Panc1 (cell line): ENCODE measurements around the gene FARSB. TPM values are rescaled to one million over a fixed set of nuclear protein-coding genes. Genes with fewer than 3 reads are reported as not detected.

Experiments
- ATAC-seq: fragments of 200-7000 bp; cut with Tn5 transposase; 2 replicates; pipeline ENCODE4 v1.9.1; 2020; ENCODE audit warnings: mild to moderate bottlenecking, moderate library complexity
- BruUV-seq: library from RNA; stranded (reverse); fragments of 400-500 nt; replicated peaks from 2 replicates; lab custom pipeline; 2021; lab: Mats Ljungman, UMichigan
- CTCF ChIA-PET: fragments of 300-600 bp; sonication (Branson Sonifier 250); formaldehyde crosslinking; loops from one replicate; lab custom pipeline; 2022; ENCODE audit warnings: antibody characterized with exemption; lab: Charles Lee
- POLR2A ChIA-PET: fragments of 300-600 bp; sonication (Branson Sonifier 250); formaldehyde crosslinking; loops from one replicate; lab custom pipeline; 2022; ENCODE audit warnings: antibody characterized with exemption; lab: Charles Lee
- DNase-seq: peaks from one replicate; pipeline ENCODE4 v3.0.0-alpha.2; 2010; ENCODE audit warnings: low read depth, low spot score
- H3K27ac ChIP-seq: 2 replicates; pipeline ENCODE4 v1.5.1; 2011; ENCODE audit warnings: mild to moderate bottlenecking, low read length, inconsistent platforms
- H3K27me3 ChIP-seq: fragments of 200-500 bp; sonication (Bioruptor generic); 2 replicates; pipeline ENCODE4 v1.6.0; 2014; ENCODE audit warnings: low read length, inconsistent platforms; ENCODE audit not compliant: control insufficient read depth, insufficient read depth
- H3K36me3 ChIP-seq: fragments of 200-500 bp; sonication (Bioruptor generic); 2 replicates; pipeline ENCODE4 v1.5.1; 2014; ENCODE audit warnings: inconsistent platforms, mild to moderate bottlenecking, low read length, moderate library complexity; ENCODE audit not compliant: control insufficient read depth, insufficient read depth
- H3K4me1 ChIP-seq: 2 replicates; pipeline ENCODE4 v1.5.1; 2011; ENCODE audit warnings: inconsistent platforms, mild to moderate bottlenecking, low read length, moderate library complexity; ENCODE audit not compliant: control insufficient read depth, insufficient read depth
- H3K4me3 ChIP-seq, 2 experiments: 2 replicates each; pipeline ENCODE4 v1.5.1; 2011 to 2012; ENCODE audit warnings: low read depth in 2 of 2, low read length in 2 of 2, mild to moderate bottlenecking in 2 of 2, inconsistent platforms in 1 of 2, moderate library complexity in 1 of 2
- H3K9me3 ChIP-seq: fragments of 200-500 bp; sonication (Bioruptor generic); 2 replicates; pipeline ENCODE4 v1.5.1; 2014; ENCODE audit warnings: low read depth, mild to moderate bottlenecking, inconsistent platforms, low read length, moderate library complexity; ENCODE audit not compliant: control insufficient read depth, insufficient read depth
- CTCF ChIP-seq: fragments of 450-650 bp; IDR thresholded peaks from 2 replicates; pipeline ENCODE4 v1.5.1; 2017; ENCODE audit warnings: mild to moderate bottlenecking
- POLR2AphosphoS5 ChIP-seq: IDR thresholded peaks from 2 replicates; pipeline ENCODE4 v1.6.1; 2012; ENCODE audit warnings: mild to moderate bottlenecking, low read depth, low read length, moderate library complexity
- REST ChIP-seq, 2 experiments: IDR thresholded peaks; 2 replicates each; pipeline ENCODE4 v1.6.1; 2011 to 2012; ENCODE audit warnings: low read depth in 2 of 2, control low read depth in 1 of 2, low read length in 1 of 2, mild to moderate bottlenecking in 1 of 2, moderate library complexity in 1 of 2; ENCODE audit not compliant: insufficient read depth in 1 of 2
- SIN3A ChIP-seq: IDR thresholded peaks from 2 replicates; pipeline ENCODE4 v1.6.1; 2012; ENCODE audit warnings: low read depth, mild to moderate bottlenecking, low read length, moderate library complexity, borderline replicate concordance; ENCODE audit not compliant: insufficient read depth
- TCF7L2 ChIP-seq: IDR thresholded peaks from 2 replicates; pipeline ENCODE4 v1.6.1; 2011; ENCODE audit warnings: mild to moderate bottlenecking, low read depth, low read length, inconsistent platforms
- in situ Hi-C: cut with HindIII; loops from 2 replicates; pipeline ENCODE4 v1.10.0; 2016; ENCODE audit warnings: low sequenced_read_pairs, low pct_unique_long_range_greater_than_20kb
- intact Hi-C: fragments of 100-400 bp; cut with micrococcal nuclease; formaldehyde crosslinking; loops from one replicate; pipeline ENCODE4 v1.10.0; 2022; ENCODE audit not compliant: unreplicated experiment
- total RNA-seq: library from RNA; stranded (reverse); gene quantifications from one replicate; pipeline ENCODE4 v1.2.1, GENCODE V29; 2021; ENCODE audit not compliant: unreplicated experiment

The FARSB gene
- total RNA-seq, 1 experiment from 2014 or later: 31.6 TPM

- in situ Hi-C loops: no loop called here
- TF ChIP-seq REST (IDR thresholded peaks at IDR 0.05; ENCODE audit: insufficient read depth in 1 of 2, low read depth in 2 of 2, low read length in 1 of 2): no peak
- no peak for TF ChIP-seq POLR2AphosphoS5
- TF ChIP-seq CTCF: no peak
Measured at GRCh38 chr2:222554517-222554916, 101.4 kb downstream of the FARSB start.

GRCh38 chr2:222548992-222549391 lies 106.9 kb downstream of the FARSB start:
- no peaks in the 10 kb centered on the region; the same call in 1 of the 2 replicates for H3K36me3 ChIP-seq
- no peak for TF ChIP-seq TCF7L2
- no peak for TF ChIP-seq POLR2AphosphoS5
- no peak for TF ChIP-seq CTCF
- TF ChIP-seq SIN3A: no peak
- TF ChIP-seq REST (IDR thresholded peaks at IDR 0.05; ENCODE audit: insufficient read depth in 1 of 2, low read depth in 2 of 2, low read length in 1 of 2): no peak
- no peak overlapping the region for H3K27ac ChIP-seq
- H3K4me1 ChIP-seq: no peaks in the 10 kb centered on the region
- BruUV-seq: no TSS peak
- H3K27me3 ChIP-seq: peaks cover 9% of the 10 kb centered on the region
- CTCF ChIA-PET: no interaction called here
- POLR2A ChIA-PET: no interaction called here
- H3K9me3 ChIP-seq: no peaks in the 10 kb centered on the region
- no peak overlapping the region for H3K4me3 ChIP-seq
- in situ Hi-C loops: no loop called here
- intact Hi-C loops: no loop called here
- no peak for ATAC-seq
- no peak for DNase-seq

More at GRCh38 chr2:222554517-222554916, 101.4 kb downstream of the FARSB start:
- no peaks in the 10 kb centered on the region for H3K36me3 ChIP-seq
- H3K4me3 ChIP-seq: no peak overlapping the region
- CTCF ChIA-PET: no interaction called here
- no peak overlapping the region for H3K27ac ChIP-seq
- H3K4me1 ChIP-seq: no peaks in the 10 kb centered on the region
- intact Hi-C loops: no loop called here
- H3K9me3 ChIP-seq: no peaks in the 10 kb centered on the region
- ATAC-seq (no peak), DNase-seq (no peak)
- POLR2A ChIA-PET: no interaction called here
- peaks cover 4% of the 10 kb centered on the region; the same call in 1 of the 2 replicates for H3K27me3 ChIP-seq
- no TSS peak for BruUV-seq
